ENCODE results near the gene GNAT1. TPM values are rescaled to one million over a fixed set of nuclear protein-coding genes. Genes with fewer than 3 reads are reported as not detected.
A peak's percentile ranks its signal among the peaks of the same experiment; 100 is the strongest.

GNAT1 gene
- total RNA-seq, 4 donors from 2014 or later = not detected

- peak overlapping the region in 2 of 4 donors; percentile 49 to 72 for H3K27ac ChIP-seq
- no peak for DNase-seq
- no peak for TF ChIP-seq CTCF (IDR thresholded peaks at IDR 0.05)
- no peak overlapping the region for H3K4me3 ChIP-seq
- H3K9me3 ChIP-seq = no peaks in the 10 kb centered on the region
- H3K36me3 ChIP-seq = no peaks in the 10 kb centered on the region
- peaks cover 0 to 91% (median 11%) of the 10 kb centered on the region in 4 donors for H3K4me1 ChIP-seq
- no peaks in the 10 kb centered on the region for H3K27me3 ChIP-seq
These were observed 23.6 kb upstream of the GNAT1 start for GRCh38 chr3:50167841-50168209.

GRCh38 chr3:50168388-50168787, 23.0 kb upstream of the GNAT1 start:
- Histone ChIP-seq H3K4me3 (no peak overlapping the region), H3K4me1 (peaks cover 0 to 88% (median 11%) of the 10 kb centered on the region in 4 donors), H3K27ac (peak overlapping the region in 2 of 4 donors; percentile 49 to 72), H3K27me3 (no peaks in the 10 kb centered on the region), H3K9me3 (no peaks in the 10 kb centered on the region), H3K36me3 (no peaks in the 10 kb centered on the region)
- no peak for TF ChIP-seq CTCF (IDR thresholded peaks at IDR 0.05)
- TF ChIP-seq POLR2A (IDR thresholded peaks at IDR 0.05) = no peak
- DNase-seq = no peak

- TF ChIP-seq CTCF (IDR thresholded peaks at IDR 0.05) (no peak), POLR2A (IDR thresholded peaks at IDR 0.05) (no peak)
- Histone ChIP-seq H3K27me3 (no peaks in the 10 kb centered on the region), H3K36me3 (no peaks in the 10 kb centered on the region), H3K9me3 (no peaks in the 10 kb centered on the region), H3K4me1 (peaks cover 0 to 84% (median 11%) of the 10 kb centered on the region in 4 donors), H3K27ac (peak overlapping the region in 2 of 4 donors; percentile 25 to 72), H3K4me3 (no peak overlapping the region)
- no peak for DNase-seq
These were observed 22.6 kb upstream of the GNAT1 start for GRCh38 chr3:50168791-50169190.

- DNase-seq = no peak
- Histone ChIP-seq H3K9me3 (no peaks in the 10 kb centered on the region), H3K4me3 (no peak overlapping the region), H3K36me3 (no peaks in the 10 kb centered on the region), H3K4me1 (peaks cover 0 to 80% (median 11%) of the 10 kb centered on the region in 4 donors), H3K27ac (peak overlapping the region in 2 of 4 donors; percentile 25 to 72), H3K27me3 (no peaks in the 10 kb centered on the region)
- TF ChIP-seq CTCF (IDR thresholded peaks at IDR 0.05) (no peak), POLR2A (IDR thresholded peaks at IDR 0.05) (no peak)
These were observed 22.1 kb upstream of the GNAT1 start for GRCh38 chr3:50169232-50169832.

GRCh38 chr3:50169858-50170257, 21.6 kb upstream of the GNAT1 start:
- no peak for DNase-seq
- Histone ChIP-seq H3K36me3 (no peaks in the 10 kb centered on the region), H3K27me3 (no peaks in the 10 kb centered on the region), H3K4me1 (peaks cover 0 to 75% (median 11%) of the 10 kb centered on the region in 4 donors), H3K9me3 (no peaks in the 10 kb centered on the region), H3K27ac (peak overlapping the region in 2 of 4 donors; percentile 25 to 72), H3K4me3 (no peak overlapping the region)
- TF ChIP-seq POLR2A (IDR thresholded peaks at IDR 0.05) (no peak), CTCF (IDR thresholded peaks at IDR 0.05) (no peak)
